ENCODE results near the gene FILIP1L.

The FILIP1L gene

GRCh38 chr3:100024520-100025303 lies 89.6 kb downstream of the FILIP1L start:
- no peak for ATAC-seq
- TF ChIP-seq CSRNP3 (CRISPR knock-in tag; IDR thresholded peaks at IDR 0.05): no peak
- TF ChIP-seq TCF4 (CRISPR knock-in tag; IDR thresholded peaks at IDR 0.05; ENCODE audit: borderline replicate concordance): no peak
- TF ChIP-seq ZNF70 (CRISPR knock-in tag; IDR thresholded peaks at IDR 0.05): no peak
- TF ChIP-seq CSDC2 (CRISPR knock-in tag; IDR thresholded peaks at IDR 0.05): no peak
- no peak for TF ChIP-seq RARB (CRISPR knock-in tag; IDR thresholded peaks at IDR 0.05)
- TF ChIP-seq PATZ1 (CRISPR knock-in tag; IDR thresholded peaks at IDR 0.05; ENCODE audit: borderline replicate concordance): no peak
- TF ChIP-seq ARNTL (CRISPR knock-in tag; IDR thresholded peaks at IDR 0.05; ENCODE audit: borderline replicate concordance, low read depth): no peak
- TF ChIP-seq SNAI2 (CRISPR knock-in tag; IDR thresholded peaks at IDR 0.05): no peak

- ATAC-seq: peak; percentile 23; the same call in 2 of the 3 replicates
- TF ChIP-seq ZFP3 (CRISPR knock-in tag; IDR thresholded peaks at IDR 0.05) (no peak), PPARA (CRISPR knock-in tag; IDR thresholded peaks at IDR 0.05; ENCODE audit: borderline replicate concordance) (no peak), OSR1 (CRISPR knock-in tag; IDR thresholded peaks at IDR 0.05) (no peak), ESRRG (CRISPR knock-in tag; IDR thresholded peaks at IDR 0.05) (no peak), PATZ1 (CRISPR knock-in tag; IDR thresholded peaks at IDR 0.05; ENCODE audit: borderline replicate concordance) (no peak), ISL1 (CRISPR knock-in tag; IDR thresholded peaks at IDR 0.05) (no peak), ZNF565 (CRISPR knock-in tag; conservative IDR thresholded peaks at IDR 0.05; ENCODE audit: low read depth) (no peak), POU6F1 (CRISPR knock-in tag; IDR thresholded peaks at IDR 0.05; ENCODE audit: borderline replicate concordance, low read depth) (no peak), SNAI2 (CRISPR knock-in tag; IDR thresholded peaks at IDR 0.05) (no peak), TCF4 (CRISPR knock-in tag; IDR thresholded peaks at IDR 0.05; ENCODE audit: borderline replicate concordance) (no peak)
These were observed 90.7 kb downstream of the FILIP1L start for GRCh38 chr3:100023595-100023994.

- TF ChIP-seq BACH2 (CRISPR knock-in tag; IDR thresholded peaks at IDR 0.05; ENCODE audit: borderline replicate concordance) (no peak), ISL1 (CRISPR knock-in tag; IDR thresholded peaks at IDR 0.05) (0 out of 2 replicates have a peak, but pooled peaks have one; percentile 26), GLIS3 (CRISPR knock-in tag; IDR thresholded peaks at IDR 0.05) (no peak), ZNF565 (CRISPR knock-in tag; conservative IDR thresholded peaks at IDR 0.05; ENCODE audit: low read depth) (no peak)
- peak; percentile 58 for ATAC-seq
These were observed 91.2 kb downstream of the FILIP1L start for GRCh38 chr3:100023150-100023549.

GRCh38 chr3:100022506-100022905 lies 91.8 kb downstream of the FILIP1L start:
- no peak for ATAC-seq
- TF ChIP-seq GLIS3 (CRISPR knock-in tag; IDR thresholded peaks at IDR 0.05) (no peak), ARNTL (CRISPR knock-in tag; IDR thresholded peaks at IDR 0.05; ENCODE audit: borderline replicate concordance, low read depth) (no peak), ZC3H10 (CRISPR knock-in tag; IDR thresholded peaks at IDR 0.05) (no peak), POU6F1 (CRISPR knock-in tag; IDR thresholded peaks at IDR 0.05; ENCODE audit: borderline replicate concordance, low read depth) (no peak), ESRRG (CRISPR knock-in tag; IDR thresholded peaks at IDR 0.05) (no peak), SNAI2 (CRISPR knock-in tag; IDR thresholded peaks at IDR 0.05) (no peak), ZNF8 (CRISPR knock-in tag; IDR thresholded peaks at IDR 0.05) (no peak), PATZ1 (CRISPR knock-in tag; IDR thresholded peaks at IDR 0.05; ENCODE audit: borderline replicate concordance) (no peak), ISL1 (CRISPR knock-in tag; IDR thresholded peaks at IDR 0.05) (no peak), CREB5 (CRISPR knock-in tag; IDR thresholded peaks at IDR 0.05; ENCODE audit: low read depth) (no peak)
